Measurements from ENCODE around the gene VDAC1.
"Not testable (repeated sequence)": the region's sequence is repeated elsewhere in the genome, so short reads cannot be mapped to it uniquely, and the experiment has no call there.

VDAC1 gene

DNA sequence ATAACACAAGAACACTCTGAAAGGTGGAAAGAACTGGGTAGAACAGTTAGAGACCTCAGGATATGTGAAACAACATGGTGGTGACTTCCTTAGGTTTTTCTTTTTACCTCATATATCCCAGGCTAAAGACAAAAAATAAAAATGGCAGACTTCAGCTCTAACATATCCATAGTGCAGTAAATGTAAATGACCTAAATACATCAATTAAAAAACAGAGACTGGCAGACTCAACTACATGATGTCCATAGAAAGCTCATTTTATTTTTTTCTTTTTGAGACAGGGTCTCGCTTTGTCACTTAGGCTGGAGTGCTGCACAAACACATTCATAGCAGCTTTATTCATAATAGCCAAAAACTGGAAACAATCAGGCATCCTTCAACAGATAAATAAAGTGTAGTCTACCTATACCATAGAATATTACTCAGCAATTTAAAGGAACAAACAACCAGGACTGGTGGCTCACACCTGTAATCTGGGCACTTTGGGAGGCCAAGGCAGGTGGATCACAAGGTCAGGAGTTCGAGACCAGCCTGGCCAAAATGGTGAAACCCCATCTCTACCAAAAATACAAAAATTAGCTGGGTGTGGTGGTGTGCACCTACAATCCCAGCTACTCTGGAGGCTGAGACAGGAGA lies 41.2 kb downstream of the VDAC1 start:
- no peak for DNase-seq

DNA sequence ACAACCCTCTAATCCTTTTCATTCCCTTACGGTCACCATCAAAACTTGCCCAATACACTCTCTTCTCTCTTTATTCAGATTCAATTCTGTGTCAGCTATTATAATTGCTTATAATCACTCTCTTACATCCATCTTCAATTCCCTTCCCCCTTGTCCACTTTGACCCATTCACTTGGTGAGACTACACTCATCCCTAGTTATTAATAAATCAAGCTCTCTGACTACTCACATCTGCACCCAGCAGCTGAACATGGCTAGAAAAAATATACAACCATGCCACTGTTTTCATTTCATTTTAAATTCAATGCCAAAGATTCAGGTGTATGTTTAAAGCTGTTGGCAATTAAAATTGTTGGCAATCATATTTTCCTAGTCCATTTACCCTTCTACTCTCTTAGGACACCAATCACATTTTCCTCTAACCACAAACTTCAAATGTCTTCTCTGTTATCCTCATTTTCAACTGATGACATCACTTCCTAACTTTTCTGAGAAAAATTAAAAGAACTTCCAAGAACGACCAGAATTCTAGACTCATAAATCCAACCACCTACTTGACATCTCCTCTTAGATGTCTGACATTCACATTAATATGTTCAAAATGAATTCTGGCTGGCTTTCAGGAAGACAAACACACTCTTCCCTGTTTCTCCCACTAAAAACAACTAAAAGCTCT lies 41.8 kb downstream of the VDAC1 start:
- peak in 1 of 2 donors; percentile 20 for DNase-seq

DNA sequence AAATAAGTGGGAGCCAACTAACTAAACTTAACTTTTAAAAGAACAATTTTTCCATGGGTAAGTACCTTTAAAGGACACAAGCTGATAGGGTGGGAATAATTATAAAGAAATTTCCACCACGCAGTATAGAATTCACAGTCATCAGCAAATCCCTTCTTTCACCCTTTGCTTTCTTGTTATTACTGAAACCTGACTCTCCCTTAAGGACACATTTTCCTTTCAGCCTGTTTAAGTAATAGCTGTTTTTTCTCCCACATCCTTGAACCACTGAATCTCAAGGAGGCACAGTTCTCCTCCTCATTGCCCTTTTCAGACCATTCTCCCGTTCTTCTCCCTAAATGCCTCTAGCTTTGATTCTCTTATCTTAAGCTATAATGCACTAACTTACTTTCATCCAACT lies 42.6 kb downstream of the VDAC1 start:
- no peak for DNase-seq

DNA sequence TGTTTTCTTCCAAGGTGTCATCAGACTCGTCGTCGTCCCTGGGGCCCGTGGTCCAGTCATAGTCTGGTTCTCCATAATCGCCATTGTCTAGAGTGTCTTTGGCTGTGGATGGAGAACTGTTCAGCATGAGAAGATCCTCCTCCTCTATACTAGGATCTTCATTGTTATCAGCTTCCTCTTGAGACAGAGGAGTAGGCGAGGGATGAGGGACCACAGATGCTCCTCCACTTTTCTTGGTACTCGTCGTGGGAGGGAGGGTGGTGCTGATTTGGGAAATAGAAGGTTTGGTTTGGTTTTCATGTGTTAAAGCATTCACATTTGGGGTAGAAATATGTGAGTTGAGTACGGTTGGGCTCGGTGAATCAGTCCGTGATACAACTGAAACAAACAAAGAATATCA lies 45.1 kb downstream of the VDAC1 start:
- no peak for DNase-seq

DNA sequence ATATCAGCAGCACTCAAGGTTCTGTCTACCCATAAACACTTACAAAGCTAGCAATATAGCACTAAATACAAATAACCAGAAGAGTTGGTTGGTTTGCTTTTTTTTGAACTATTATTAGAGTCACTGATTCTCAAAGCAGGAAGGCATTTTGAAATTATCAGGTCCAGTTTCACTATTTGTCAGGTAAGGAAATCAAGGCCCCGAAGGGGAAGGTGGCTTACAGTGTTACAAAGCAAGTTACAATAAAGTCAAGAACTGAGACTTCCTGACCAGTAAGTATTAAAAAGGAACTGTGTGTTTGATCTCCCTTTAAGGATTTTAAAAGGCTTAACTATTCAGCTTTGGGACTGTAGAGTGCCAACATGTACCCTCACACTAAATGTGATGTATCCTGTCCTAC lies 47.2 kb downstream of the VDAC1 start:
- no peak for DNase-seq

DNA sequence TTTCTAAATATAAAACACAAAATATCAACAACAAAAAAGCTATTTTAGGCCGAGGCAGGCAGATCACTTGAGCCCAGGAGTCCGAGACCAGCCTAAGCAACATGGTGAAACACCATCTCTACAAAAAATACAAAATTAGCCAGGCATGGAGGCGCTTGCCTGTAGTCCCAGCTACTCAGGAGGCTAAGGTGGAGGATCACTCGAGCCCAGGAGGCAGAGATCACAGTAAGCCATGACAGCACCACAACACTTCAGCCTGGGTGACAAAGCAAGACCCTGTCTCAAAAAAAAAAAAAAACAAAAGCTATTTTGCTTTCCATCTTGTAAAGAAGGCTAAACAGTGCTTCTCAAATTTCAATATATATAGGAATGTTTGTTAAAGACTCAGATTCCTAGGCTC lies 47.7 kb downstream of the VDAC1 start:
- no peak for DNase-seq

DNA sequence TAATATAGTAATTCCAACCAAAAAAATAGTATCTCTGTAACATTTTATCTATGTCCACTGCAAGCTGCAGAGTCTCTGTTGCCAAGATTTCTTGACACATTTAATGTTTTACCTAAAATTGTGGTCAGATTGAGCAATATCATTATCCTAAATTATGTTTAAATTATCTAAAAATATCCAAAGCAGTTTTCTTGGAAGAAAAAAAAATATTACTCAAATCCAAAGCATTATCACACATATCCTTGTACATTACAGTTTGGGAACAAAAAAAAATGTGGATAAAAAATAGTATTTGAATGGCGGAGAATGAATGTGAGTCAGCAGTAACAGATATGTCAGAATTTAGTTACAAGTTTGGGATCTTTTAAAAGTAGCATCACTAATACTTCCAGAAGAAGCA lies 48.6 kb downstream of the VDAC1 start:
- DNase-seq, result not testable (repeated sequence)

DNA sequence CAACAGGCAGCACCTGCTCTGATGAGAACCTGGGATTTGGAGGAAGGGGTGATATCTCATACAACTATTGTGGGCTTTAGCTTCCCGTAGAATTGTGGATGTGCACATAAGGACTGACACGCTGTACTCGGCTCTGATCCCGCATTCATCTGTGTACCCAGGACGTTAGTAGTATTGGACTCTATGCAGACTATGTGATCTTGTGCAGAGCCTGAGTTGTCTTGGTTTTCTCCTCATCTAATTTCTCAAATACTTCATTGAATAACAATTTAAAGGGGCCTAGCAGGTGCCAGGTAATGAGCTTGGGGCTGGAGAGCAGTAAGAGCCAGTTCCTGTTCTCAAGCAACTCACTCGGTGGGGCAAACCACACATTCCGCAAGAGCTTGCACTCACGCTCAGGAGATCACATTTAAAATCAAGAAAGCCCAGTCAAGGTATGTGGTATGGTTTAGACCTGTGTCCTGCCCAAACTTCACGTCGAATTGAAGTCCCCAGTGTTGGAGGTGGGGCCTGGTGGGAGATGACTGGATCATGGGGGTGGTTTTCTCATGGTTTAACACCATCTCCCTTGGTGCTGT lies 51.1 kb downstream of the VDAC1 start:
- DNase-seq, result no peak

DNA sequence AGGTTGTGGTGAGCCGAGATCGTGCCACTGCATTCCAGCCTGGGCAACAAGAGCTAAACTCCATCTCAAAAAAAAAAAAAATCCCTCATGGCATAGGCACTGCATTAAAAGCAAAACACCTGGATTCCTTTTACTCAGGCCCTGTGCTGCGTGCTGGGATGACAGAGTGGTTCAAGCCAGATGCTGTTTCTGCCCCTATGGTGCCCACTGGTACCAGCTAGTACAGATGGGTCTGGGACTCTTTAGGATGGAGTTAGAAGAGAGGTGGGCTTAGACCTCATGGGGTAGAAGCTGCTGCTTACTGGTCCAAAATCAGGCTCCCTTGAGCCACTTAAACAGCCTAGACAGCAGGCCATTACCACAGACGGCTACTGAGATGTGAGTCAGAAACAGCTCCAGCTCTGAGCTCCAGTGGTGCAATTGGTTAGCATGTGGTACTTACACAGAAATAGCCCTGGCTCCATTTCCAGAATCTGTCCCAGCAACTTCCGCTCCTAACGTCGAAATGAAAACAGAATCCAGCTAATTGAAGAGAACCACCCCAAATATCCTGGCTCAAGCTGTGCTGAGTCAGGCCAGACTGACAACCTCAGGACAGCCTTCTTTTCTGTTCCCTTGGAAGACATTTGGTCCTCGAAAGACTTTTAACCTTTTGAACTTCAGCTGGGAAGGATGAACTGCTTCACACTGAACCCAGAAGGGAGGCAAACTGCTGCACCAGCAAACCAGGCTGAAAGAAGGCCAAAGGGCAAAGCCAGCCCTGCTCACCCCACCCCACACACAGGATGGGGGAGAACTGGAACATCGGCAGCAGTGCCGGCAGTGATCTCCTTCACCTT lies 51.8 kb downstream of the VDAC1 start:
- DNase-seq, result peak in 1 of 2 donors; percentile 21

DNA sequence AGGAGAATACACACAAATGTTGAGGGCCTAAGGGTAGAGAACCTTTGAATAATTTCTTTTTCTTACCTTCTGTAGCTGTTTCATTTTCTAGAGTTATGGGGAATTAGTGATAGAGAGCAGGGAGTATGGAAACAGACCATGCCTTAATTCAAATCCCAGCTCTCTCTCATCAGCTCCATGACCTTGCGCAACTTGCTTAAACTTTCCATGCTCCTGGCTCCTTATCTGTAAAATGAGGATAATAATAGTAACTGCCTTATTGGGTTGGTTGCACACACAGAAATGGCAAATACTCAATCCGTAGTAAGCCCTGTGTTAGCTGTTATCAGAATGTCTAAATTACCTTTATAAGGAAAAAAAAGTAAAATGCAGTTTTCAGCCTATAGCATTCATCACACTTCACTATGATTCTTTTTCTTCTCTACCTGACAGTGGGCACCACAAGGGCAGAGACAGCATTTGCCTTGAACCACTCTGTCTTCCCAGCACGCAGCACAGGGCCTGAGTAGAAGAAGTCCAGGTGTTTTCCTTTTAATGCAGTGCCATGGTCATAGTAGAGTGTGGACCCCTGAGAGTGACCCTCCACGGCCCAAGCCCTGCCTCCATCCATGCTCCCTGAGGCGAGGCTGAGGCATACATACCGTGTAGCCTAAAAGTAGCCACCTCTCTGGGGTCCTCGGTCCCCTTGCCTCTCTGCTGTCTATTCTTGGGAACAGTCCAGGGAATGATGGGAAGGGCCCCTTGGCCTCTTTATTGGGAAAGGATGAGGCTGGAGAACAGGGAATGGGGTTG lies 53.8 kb downstream of the VDAC1 start:
- no peak for DNase-seq

DNA sequence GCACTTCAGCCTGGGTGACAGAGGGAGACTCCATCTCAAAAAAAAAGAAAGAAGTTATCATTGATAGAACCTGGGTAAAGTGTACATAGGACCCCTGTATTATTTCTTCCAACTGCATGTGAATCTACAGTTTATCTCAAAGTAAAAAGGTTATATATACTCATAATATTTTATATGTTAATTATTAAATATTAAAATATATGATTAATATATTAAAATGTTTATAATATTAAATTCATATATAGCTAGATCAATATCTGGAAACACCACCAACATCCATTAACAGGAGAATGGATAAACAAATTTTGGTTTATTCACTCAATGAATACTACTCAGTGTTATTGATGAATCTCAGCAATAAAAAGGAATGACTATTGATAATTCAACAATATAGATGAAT lies 56.1 kb downstream of the VDAC1 start:
- no peak for DNase-seq

DNA sequence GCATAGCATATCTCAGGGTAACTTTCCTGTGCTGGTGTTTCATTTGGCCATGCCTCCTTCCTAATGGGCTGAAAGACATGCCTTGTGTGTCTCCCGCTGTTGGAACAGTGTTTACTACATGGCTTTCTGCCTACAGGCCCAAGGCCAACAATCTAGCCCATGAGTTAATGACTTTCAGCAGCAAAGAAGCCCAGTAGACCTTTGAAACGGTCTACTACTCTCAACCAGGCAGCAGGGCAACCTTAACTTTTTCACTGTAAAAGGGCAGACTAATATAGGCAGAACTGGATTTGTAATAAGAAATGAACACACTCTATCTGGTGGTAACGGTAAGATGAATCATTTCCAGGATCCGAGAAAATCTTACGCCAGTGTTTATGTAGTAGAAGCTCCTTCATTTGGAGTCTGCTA lies 57.3 kb downstream of the VDAC1 start:
- no peak for DNase-seq

DNA sequence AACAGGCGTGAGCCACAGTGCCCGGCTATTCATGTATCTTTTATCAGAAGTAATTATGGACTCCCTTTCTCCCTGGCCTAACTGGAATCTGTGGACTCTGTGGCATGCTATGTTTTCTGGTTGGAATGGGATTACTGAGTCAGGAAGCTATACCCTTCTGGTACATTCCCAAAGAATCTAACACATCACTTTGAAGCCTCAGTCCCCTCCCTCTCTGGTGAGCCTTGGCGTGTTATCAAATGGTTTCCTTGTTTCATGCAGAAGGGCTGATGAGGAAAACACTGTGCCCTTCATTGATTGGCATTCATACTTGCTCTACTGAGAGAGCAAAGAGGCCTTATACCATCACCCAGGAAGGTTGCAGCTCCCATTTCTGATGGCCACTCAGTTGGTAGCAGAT lies 59.2 kb downstream of the VDAC1 start:
- DNase-seq, result no peak

DNA sequence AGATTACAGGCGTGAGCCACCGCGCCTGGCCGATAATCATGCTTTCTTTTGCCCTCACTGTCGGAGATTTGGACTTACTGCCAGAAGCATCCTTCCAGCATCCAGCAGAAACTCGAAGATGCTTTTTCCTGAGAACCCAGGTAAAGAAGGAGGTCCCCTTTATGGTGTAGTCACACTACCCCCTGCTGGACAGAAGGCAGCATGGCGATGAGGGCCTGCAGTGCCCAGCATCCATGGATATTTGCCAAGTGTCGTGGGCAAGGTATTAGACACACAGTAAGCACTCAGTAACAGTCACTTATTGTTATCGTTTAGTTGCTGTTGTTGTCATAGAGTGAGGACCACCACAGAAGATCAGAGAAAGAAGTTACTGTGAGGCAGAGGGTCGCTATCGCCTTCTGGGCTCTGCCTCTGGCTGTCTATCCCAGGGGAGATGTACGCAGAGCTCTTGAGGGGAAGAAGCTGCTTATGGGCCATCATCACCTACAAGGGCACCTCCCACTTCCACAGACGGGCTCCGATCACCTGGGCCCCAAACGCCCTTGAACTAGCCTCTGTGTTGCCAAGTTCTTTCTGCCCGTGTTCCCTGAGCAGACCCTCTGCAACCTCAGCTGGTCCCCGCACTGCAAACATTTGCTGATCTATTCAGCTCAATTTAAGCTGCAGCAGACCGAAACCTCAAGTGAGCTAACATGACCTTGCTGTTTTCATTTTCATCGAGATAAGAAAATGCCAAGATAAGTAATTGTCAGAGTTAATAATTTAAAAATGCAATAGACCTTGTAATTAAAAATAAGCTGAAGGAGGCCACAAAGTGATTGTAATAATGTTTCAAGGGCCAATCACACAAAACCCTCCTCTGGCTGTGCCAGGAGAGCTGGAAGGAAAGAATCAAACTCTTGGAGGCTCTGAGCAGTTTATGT lies 60.3 kb downstream of the VDAC1 start:
- DNase-seq, result peak; percentile 13 to 68

DNA sequence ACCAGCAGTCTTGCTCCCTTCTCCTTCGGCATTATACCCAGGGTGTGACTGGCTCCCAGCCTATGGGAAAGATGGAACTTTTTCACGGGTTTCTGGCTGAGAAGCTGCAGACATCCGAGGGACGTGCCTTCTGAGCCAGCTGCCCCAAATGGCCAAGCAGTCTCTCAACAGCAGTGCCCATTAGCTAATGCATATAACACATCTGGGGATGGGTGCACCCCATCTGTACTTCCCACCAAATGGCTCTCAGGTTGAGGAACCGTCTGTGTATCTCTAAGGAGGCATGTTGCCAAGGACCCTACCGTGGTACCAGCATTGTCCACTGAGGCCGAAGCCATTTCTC lies 61.3 kb downstream of the VDAC1 start:
- DNase-seq, result no peak

DNA sequence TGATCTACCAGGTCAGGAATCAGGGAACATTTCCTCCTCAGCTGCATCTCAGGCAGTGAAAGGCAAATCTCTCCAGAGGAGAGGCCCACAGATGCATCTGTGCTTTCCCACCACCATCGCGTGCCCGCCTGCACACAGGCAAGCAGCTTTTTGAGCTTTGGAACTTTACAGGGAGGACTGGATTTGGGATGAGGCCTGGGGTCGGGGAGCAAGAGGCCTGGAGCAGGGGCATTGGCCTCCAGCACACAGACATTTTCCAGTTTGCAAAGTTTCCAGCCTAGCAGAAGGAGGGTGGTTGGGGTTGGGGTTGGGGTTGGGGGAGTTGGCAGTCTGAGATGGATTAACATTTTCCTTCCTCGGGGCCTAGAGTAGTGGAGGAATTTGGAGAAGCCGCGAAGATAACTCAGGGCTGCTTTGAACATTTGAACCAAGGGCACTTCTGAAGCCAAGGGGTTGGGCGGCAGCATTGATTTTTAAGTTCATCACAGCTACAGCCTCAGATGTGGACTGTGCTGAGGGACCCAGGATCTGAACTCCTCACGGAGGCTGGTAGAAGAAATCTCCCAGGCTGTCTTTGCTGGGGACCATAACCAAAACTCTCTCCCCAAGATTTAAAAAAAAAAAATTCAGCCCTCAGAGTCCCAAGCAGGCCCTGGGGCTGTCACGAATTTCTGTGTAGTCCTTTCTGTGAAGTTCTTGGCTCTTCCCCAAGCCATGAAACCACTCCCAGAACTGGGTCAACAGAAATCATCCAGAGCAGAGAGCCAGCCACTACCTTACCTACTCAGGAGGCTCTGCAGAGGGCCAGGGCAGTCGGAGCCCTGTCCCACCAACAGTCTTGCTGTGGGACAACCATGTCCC lies 61.9 kb downstream of the VDAC1 start:
- DNase-seq, result no peak

DNA sequence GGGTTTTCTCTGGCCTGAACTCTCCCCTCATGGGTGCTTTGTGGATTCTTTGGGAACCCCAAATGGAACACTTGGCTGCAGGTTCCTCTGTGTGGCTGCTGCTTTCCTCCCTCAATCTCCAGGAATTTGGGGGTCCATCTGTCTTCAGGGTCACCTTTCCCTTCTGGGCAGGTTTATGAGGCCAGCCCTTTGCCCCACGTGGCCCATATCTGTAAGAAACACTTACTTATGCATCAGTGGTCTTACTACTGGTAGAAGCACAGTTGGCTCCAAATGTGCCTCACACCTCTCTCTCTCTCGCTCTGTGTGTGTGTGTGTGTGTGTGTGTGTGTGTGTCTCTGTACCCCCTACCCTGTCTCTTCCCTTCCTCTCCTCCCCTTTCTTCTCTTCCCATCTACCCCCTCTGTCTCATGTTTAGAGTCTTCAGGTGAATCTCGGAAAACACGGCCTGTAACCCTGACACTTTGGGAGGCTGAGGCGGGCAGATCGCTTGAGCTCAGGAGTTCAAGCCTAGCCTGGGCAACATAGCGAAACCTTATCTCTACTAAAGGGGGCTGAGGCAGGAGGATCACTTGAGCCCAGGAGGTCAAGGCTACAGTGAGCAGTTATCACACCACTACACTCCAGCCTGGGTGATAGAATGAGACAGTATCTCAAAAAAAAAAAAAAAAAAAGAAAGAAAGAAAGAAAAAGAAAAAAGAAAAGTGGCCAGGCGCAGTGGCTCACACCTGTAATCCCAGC lies 63.1 kb downstream of the VDAC1 start:
- DNase-seq, result no peak

DNA sequence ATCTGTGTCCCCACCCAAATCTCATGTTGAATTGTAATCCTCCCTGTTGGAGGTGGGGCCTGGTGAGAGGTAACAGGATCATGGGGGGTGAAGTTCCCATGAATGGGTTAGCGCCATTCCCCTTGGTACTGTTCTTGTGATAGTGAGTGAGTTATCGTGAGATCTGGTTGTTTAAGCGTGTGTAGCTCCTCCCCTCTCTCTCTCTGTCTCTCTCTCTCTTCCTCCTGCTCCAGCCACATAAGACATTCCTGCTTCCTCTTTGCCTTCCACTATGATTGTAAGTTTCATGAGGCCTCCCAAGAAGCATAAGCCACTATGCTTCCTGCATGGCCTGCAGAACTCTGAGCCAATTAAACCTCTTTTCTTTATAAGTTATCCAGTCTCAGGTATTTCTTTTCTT lies 65.1 kb downstream of the VDAC1 start:
- no peak for DNase-seq

DNA sequence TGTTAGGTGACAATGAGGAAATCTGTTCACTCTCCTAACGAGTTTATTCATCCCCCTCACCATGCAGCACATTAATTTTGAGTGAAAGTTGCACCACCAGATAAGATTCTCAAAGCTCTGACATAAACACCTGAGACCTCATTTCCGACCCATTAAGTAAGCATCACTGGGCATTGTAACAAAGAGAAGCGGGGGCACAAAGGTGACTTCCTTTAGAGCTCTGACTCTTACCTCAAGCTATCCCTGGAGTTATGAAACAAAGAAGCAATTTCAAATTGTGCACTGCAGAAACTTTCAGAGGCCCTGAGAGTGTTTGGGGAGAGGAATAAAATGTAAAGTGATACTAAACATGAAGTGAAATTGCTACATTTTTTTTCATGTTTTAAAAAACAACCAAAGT lies 65.8 kb downstream of the VDAC1 start:
- DNase-seq, result no peak
